Retinal pigment epithelial cell (primary cell): Measurements from ENCODE around the gene LRRC15.

Experiments
- DNase-seq: peaks from one replicate; pipeline ENCODE4 v3.0.0-alpha.2; 2010; ENCODE audit warnings: low read depth
- H3K4me3 ChIP-seq: 2 replicates; pipeline ENCODE4 v1.5.1; 2011; ENCODE audit warnings: mild to moderate bottlenecking, low read length, control low read depth, moderate library complexity
- TF ChIP-seq, protein P1 (sequence below): conservative IDR thresholded peaks from 2 replicates; pipeline ENCODE4 v1.5.1; 2011; ENCODE audit warnings: low read depth, low read length, control low read depth, inconsistent platforms

The LRRC15 gene

DNA sequence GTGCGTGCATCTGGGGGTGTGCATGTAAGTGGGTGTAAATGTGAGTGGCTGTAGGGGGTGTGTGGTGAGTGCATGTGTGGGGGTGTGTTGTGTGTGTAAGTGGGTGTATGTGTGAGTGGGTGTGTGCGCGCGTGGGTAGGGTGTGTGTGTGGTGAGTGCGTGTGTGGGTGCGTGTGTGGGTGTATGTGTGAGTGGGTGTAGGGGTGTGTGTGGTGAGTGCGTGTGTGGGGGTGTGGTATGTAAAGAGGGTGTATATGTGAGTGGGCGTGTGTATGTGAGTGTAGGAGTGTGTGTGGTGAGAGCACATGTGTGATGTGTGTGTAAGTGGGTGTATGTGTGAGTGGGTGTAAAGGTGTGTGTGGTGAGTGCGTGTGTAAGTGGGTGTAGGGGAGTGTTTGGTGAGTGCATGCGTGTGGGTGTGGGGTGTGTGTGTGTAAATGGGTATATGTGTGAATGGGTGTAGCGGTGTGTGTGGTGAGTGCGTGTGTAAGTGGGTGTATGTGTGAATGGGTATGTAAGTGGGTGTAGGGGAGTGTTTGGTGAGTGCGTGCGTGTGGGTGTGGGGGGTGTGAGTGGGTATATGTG lies 17.5 kb downstream of the LRRC15 start:
- DNase-seq, result no peak
- TF ChIP-seq, protein P1, sequence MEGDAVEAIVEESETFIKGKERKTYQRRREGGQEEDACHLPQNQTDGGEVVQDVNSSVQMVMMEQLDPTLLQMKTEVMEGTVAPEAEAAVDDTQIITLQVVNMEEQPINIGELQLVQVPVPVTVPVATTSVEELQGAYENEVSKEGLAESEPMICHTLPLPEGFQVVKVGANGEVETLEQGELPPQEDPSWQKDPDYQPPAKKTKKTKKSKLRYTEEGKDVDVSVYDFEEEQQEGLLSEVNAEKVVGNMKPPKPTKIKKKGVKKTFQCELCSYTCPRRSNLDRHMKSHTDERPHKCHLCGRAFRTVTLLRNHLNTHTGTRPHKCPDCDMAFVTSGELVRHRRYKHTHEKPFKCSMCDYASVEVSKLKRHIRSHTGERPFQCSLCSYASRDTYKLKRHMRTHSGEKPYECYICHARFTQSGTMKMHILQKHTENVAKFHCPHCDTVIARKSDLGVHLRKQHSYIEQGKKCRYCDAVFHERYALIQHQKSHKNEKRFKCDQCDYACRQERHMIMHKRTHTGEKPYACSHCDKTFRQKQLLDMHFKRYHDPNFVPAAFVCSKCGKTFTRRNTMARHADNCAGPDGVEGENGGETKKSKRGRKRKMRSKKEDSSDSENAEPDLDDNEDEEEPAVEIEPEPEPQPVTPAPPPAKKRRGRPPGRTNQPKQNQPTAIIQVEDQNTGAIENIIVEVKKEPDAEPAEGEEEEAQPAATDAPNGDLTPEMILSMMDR, result no peak
- H3K4me3 ChIP-seq, result no peak overlapping the region

DNA sequence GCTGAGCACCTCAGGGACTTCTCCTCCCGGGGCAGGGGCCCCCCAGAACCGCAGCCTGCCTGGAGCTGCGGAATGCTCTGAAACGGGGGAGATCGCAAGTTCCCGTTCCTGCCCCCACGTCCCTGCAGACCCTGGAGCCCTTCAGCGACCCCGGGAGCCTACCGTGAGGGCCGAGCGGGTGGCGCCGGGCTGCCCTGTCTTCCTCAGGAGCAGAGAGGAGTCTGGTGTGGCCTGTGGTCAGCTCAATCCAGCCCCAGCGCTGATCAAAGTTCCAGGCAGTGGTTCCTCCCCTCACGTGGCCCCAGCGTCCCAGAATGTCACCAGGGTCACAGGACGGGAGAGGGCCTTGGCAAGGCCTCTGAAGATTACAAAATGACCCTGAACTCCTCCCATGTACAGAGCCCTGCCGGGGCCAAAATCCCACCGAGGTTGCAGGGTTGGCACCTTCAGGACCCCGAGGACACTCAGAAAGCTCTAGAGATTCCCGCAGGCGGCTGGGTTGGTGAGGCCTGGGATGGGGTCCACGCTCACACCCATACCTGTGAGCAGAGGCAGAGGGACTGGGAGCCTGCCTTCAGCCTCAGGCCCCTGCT lies 18.4 kb downstream of the LRRC15 start, which contains the start of gene CPN2:
Gene CPN2 (minus strand): TSS at position 249 of the 593 bp plus-strand sequence. CDS start 8,626 bp downstream, outside the sequence.
- no peak for DNase-seq
- H3K4me3 ChIP-seq, result no peak within 1 kb of the TSS
- TF ChIP-seq, protein P1, result no peak

DNA sequence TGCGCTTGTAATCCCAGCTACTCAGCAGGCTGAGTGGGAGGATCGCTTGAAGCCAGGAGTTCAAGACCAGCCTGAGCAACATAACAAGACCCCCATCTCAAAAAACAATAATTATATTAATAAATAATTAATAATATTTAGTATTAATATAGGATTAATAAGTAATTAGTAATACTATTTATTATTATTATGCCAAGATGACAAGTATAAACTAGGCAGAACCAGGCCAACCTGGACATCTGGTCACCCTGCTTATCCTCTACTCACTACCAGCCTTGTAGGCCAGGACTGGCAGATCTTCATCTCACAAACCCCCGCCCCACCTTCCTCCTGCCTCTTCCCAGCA lies 18.8 kb downstream of the LRRC15 start:
- no peak overlapping the region for H3K4me3 ChIP-seq
- DNase-seq, result no peak
- TF ChIP-seq, protein P1, result no peak

DNA sequence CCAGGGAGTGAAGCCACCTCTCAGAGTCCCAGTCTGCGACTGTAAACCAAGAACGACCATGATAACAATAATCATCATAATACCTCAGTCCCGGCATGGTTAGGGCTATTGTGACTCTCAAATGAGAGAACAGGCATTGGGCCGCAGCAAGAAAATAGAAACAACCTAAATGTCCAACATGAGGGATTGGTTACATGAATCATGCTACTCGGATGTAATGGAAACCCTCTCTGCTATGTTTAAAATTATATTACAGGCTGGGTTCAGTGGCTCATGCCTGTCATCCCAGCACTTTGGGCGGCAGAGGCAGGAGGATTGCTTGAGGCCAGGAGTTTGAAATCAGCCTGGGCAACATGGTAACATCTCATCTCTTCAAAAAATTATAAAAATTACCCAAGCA lies 21.2 kb downstream of the LRRC15 start:
- DNase-seq, result no peak
- TF ChIP-seq, protein P1, result no peak

DNA sequence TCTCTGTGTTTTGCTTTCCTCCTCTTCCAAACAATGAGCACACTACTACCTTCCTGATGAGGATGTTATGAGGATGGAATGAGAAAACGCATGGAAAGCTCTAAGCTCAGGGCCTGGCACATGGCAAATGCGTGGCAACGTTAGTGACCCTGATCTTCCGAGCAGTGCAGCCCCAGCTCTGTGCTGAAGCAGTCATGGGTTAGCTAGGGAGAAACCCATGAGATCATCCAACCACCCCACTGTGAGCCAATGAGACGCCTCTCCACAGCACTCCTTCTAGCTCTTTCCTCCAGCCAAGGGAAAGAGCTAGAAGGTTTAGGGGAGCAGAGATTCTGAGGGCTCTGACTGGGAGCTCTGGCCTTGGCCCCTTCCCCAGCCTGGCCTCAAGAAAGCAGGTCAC lies 22.9 kb downstream of the LRRC15 start:
- TF ChIP-seq, protein P1, result no peak
- DNase-seq, result no peak

More for the DNA sequence above, 21.2 kb downstream of the LRRC15 start:
- no peak overlapping the region for H3K4me3 ChIP-seq

DNA sequence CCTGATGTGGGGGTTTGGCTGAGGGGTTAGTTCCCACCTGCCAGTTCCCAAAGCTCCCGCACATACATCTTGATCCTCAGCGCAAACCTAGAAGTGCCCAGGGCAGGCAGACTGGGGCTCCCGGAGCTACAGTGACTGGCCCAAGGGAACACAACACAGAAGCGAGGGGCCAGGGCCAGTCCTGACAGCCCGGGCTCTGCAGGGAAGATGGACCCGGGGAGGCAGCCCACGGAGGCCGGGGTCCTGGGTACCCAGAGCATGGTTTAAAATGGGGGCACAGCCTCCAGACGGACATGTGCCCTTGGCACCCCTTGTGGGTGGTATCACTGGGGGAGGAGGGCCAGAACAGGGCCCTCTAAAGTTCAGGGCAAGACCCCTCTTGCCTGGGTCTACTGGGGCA lies 23.5 kb downstream of the LRRC15 start:
- TF ChIP-seq, protein P1, result no peak
- no peak overlapping the region for H3K4me3 ChIP-seq
- DNase-seq, result no peak

More for the DNA sequence above, 22.9 kb downstream of the LRRC15 start:
- no peak overlapping the region for H3K4me3 ChIP-seq

DNA sequence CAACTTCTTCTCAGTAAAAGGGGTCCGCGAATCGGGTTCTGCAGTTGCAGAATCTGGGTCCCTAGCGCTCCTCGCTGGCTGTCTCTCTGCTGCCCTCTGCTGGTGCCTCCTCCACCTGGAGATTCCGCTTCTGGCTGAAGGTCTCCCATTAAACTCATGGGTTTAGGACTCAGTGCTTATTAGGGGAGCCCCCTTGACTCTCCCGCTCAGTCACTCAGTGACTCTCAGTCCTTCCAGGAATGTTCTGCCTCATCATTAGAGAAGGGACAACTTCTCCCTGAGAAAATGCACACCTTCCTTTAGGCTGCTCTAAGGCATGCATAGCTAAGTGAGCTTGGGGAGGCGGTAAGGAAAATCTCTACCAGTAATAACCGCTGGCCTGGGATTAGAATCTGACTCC lies 25.5 kb downstream of the LRRC15 start:
- no peak overlapping the region for H3K4me3 ChIP-seq
- TF ChIP-seq, protein P1, result peak; percentile 99
- no peak for DNase-seq
